Right renal cortex interstitium (tissue), 3 donors: ENCODE results near the gene OXTR. TPM values are rescaled to one million over a fixed set of nuclear protein-coding genes. Genes with fewer than 3 reads are reported as not detected.

Experiments used
- DNase-seq, 3 donors: peaks; one replicate each; pipeline ENCODE4 v3.0.0-alpha.2; 2013; ENCODE audit warnings: low read depth in 3 of 3, low spot score in 2 of 3
- polyA plus RNA-seq, 3 donors: library from polyadenylated mRNA; unstranded; fragments of 120-200 nt; gene quantifications; one replicate each; pipeline ENCODE4 v1.2.1, GENCODE V29; 2013; ENCODE audit not compliant: insufficient read length in 3 of 3

The OXTR gene
- under 1 TPM; 0.80 to 1.00 (median 0.88) TPM for polyA plus RNA-seq

- DNase-seq, result no peak
These were observed at the start of gene OXTR for GRCh38 chr3:8769088-8769822. OXTR (minus strand) TSS chr3:8769613; CDS start chr3:8768187, 1,426 bp downstream.

- no peak for DNase-seq
These were observed 48.1 kb upstream of the OXTR start for GRCh38 chr3:8817486-8817885.

GRCh38 chr3:8816106-8816505, 46.7 kb upstream of the OXTR start:
- no peak for DNase-seq

DNA sequence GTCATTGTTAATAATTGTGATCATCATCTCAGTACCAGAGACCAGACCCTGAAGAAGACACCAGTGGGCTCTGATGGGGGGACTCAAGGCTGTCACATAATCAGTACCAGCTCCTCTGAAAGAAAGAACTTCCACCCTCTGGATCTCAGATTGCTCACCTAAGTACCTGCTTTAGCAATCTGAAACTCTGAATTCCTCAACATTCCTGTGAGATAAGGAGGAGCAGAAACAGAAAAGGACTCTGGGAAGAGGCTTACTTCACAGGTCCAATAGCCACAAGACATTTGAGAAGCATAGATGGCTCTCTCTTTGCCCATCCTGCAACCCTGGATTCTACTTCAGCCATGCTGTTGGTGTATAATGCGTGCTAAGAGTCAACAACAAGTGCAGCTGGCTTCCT, 44.0 kb upstream of the OXTR start:
- DNase-seq, result no peak

DNA sequence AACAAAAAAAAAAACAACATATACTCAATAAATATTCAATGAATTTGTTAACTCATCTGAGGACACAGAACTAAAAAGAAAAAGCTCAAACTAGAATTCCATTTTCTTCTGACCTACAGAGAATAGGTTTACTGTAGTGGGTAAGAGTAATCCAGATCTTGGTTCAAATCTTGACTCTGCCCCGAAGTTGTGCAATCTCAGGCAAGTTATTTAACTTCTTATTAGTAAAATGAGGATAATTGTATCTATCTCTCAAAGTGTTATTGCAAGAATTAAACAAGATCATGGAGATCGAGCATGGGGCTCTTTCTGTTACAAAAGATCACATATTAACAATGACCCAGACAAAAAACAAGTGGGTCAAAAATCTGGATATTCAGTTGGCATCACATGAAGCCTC, 41.1 kb upstream of the OXTR start:
- no peak for DNase-seq

DNA sequence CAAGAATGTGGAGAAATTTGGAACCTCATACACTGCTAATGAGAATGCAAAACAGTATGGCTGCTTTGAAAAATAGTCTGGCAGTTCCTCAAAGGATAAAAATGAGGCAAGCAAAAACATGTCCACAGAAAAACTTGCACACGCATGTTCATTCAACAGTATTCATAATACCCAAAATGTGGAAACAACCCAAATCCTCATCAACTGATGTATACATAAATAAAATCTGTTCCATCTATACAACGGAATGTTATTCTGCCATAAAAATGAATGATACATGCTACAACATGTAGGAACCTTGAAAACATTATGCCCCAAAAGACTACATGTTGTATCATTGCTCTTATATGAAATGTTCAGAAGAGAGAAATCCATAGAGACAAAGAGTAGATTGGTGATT, 36.4 kb upstream of the OXTR start:
- DNase-seq, result no peak

DNA sequence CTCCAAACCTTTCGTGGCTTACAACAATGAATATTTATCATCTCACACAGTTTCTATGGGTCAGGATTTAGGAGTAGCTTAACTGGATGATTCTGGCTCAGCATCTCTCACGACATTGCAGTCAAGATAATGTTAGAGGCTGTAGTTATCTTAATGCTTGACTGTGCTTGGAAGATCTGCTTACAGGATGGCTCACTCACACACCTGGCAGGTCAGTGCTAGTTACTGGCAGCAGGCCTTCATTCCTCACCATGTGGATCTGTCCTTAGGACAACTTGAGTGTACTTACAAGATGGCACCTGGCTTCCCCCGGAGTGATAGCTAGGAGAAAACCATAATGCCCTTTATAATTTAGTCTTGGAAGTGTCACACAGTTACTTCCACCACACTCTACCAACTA, 32.8 kb upstream of the OXTR start:
- DNase-seq, result no peak

DNA sequence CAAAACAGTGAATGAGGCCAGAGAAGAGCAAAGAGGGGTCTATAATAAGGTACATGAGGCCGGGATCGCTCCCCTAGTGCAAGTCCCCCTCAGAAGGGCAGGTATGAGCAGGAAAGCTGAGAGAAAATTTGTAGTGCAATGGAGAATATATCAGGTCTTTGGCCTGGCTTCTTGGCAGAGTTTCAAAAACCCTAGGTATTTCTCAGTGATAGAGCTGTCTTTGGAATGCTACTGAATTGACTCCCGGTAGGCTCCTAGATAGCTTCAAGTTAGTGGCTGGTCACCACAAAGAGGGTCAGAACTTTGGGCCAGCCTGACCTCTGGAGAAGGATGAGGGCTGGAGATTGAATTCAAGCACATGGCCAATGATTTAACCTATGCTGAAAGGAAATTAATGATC, 30.6 kb upstream of the OXTR start:
- no peak for DNase-seq

DNA sequence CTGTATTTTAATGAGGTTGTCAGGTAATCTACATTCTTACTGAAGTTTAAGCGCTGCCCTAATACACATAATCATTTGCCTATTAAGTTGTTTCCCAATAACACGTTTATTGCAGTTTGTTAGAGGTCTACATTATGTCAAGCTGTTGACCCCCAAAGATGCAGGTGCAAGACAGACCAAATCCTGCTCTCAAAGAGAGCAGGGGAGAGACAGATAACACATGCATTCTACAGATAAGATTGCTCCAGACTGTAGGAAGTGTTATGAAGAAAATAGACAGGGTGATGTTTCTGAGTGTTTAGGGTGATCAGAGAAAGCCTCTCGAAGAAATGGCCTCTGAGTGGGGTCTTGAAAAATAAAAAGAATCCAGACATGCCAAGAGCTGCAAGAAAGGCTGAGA, 24.8 kb upstream of the OXTR start:
- no peak for DNase-seq

- no peak for DNase-seq
These were observed 23.8 kb upstream of the OXTR start for GRCh38 chr3:8793242-8793641.

DNA sequence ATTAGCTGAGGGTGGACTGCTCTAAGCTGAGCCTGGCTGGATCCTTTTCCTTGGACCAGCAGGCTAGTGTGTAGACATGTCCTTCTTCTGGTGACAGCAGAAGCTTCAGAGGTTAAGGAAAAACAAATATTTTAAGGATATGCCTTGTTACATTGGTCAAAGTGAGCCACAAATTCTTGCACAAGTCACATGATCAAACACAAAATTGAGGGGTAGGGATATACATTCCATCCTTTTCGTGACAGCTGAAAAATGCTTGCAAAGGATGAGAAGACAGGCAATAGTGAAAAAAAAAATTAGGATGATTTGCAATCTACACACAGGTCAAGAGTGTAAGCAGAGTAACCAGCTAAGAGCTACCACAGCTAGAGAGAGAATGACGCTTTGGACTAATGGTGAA, 21.1 kb upstream of the OXTR start:
- no peak for DNase-seq

DNA sequence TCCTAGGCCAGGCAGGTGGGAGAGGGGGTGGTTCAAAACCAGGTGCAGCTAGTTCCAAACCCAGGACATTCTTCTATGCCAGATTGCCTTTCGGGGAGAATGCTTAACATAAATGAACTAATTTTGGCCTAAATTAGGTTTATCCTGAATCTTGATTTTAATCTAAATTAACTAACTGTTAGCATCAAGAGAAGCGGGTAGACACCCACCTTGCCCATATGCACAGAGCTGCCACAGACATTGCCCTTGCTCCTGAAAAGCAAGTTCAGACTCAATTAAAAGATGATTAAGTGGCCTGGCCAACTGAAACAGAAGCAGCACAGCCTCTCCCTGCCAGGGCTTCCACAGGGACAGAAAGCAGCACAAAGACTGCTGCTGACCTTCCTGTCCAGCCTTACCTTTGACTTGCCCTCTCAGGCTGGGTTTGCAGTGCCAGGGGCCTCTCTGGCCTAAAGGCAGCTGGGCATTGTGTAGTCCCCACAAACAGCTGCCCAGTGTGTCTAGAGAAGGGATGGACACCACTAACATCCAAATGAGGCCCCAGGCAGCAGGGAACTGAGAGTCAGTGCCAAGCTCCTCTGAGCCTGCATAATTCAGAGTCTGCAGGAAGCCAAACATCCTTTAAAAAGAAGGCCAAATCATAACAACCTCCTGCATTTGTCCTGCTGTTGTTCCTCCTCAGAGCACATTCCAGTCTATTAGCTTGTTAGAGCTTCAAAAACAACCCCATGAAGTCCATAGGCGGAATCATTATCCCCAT, 15.4 kb upstream of the OXTR start:
- no peak for DNase-seq

DNA sequence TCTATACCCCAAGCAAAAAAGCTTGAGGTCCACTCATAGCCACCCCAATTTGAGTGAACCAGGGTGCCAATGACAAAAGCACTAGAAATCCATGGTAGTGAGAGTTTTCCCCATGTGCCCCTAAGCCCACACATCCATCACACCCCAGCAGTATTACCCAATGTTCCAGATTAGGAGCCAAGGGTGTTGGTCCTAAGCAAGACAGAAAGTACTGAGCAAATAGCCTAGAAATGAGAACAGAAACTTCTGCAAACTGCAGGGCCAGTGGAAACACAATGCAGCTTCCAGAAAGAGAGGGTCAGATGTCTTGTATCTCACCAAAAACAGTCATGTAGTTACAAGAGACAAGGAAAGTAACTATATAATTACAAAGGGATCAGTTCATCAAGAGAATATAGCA, 10.9 kb upstream of the OXTR start:
- no peak for DNase-seq

DNA sequence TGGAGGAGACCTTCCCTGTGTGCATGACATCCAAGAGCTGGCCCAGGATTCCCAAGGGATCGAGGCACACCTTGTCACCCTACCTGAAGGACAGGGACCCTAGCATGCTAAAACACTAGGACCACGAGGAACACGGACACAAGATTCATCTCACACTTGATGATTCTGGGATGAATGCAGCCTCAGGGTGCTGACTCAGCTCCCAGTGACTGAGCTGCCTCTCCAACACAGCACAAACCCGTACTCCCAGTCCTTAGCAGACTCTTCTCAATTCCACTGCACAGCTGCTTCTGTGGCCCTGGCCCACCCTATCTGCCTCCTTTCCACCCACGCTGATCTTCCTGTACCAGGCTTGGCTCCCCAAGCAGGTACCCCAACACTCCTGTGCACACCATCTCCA, 9.1 kb upstream of the OXTR start:
- DNase-seq, result no peak

DNA sequence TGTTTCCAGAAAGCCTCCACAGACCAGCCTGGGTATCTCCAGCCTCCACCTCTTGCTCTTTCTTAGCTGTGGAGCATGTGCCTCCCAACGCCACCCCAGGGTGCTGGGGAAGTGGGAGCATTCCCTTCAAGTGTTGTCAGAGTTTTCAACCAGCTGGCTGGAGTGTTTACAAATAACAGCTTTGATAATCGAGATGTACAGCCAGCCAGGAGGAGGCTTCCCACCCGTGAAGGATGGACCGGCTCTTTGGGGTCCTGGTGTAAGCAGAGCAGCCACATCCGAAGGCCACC, 8.5 kb upstream of the OXTR start:
- DNase-seq, result no peak

- no peak for DNase-seq
These were observed 8.0 kb upstream of the OXTR start for GRCh38 chr3:8777201-8777977.

DNA sequence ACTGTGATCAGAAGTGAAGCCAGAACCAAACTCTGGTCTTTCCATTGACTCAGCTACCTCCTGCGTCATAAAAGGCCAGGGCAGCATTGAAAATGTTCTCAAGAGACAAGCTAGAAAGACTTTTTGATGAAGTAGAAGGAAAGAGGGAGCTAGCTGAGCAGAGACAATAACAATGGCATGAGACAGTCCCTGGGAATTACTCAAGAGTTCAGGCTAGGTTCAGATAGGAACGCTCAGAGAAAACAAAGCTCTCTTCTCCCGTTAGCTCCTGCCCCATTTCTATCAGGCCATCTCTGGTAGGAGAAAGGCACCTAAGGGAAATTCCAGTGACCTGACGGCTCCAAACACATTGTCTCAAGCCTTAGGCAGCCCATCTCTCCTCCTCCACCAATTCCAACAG, 7.0 kb upstream of the OXTR start:
- no peak for DNase-seq

GRCh38 chr3:8775602-8776001, 6.2 kb upstream of the OXTR start:
- no peak for DNase-seq

- no peak for DNase-seq
These were observed 5.8 kb upstream of the OXTR start for GRCh38 chr3:8775181-8775580.

DNA sequence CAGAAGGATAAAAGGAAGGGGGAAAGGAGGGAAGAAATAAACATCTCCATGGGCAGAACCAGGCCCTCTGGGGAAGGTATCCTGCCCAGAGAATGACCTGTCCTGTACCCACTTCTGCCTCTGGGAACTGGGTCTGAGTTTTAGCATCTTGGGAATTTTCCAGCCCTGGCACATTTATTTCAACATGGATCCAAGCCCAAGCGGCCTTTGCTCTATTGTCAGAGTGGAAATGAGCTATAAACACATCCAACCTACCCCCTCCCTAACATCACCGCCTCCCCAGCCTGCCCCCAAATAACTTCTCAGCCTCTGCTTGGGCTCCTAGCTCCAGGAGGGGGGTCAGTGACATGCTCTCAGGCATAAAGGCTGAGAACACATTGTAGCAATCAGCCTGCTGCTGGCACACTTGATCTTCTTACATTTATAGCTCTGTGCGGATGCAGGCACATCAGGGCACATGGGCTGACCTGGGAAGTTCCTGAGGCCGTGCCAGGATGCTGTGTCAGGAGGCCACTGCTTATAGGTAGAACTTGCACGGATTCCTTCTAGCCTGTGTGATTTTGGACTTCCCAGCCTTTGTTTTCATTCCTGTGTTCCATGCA, 4.6 kb upstream of the OXTR start:
- no peak for DNase-seq

DNA sequence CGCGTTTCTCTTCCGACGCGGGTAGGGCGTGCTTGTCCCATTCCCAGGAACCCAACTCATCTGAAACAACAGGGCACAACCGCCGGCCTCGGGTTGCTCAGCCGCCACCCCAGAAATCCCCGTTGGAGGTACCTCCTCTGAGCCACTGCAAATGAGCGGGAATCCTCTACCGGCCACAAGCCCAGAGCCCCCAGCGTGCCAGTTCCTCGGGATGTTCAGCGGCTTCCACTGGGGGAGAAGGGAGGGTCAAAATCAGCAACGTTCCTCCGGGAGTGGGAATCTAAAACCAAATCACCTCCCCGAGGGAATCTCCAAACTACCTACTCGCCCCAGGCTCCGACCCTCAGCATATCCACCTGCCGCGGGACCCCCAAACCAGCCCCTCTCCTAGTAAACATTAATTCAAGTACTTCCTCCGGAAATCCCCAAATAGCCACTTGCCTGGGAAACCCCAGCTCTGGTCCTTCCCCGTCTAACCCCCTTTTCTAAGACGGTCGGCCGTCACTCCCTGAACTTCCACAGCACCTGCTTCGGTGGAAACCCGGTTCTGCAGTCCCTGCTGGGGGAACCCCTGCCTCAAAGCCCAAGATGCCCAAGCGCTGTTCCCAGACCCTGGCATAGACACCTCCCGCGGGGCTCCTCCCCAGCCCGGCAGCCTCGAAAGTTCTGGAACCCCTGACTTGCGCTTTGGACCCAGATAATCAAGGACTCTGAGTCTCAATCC, 887 bp downstream of the OXTR start:
- no peak for DNase-seq
